DMS153 treated with DMSO at 0.1 percent for 48 hours (cell line): Measurements from ENCODE around the gene ARFGEF3.

Experiments used
- DNase-seq: peaks from one replicate; lab custom pipeline; 2025; ENCODE audit not compliant: unreplicated experiment; lab: John Stamatoyannopoulos, UW

The ARFGEF3 gene

DNA sequence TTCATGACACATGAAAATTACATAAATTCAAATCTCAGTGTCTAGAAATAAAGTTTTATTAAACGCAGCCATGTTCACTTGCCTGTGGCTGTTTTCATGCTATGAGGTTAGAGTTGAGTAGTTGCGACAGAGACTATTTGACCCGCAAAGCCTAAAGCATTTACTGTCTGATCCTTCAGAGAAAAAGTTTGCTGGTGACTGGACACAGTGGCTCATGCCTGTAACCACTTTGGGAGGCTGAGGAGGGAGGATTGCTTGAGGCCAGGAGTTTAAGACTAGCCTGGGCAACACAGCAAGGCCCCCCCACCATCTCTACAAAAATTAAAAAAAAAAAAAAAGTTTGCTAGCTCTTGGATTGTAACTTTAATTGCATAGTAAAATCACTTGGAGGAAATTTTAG lies 225.2 kb downstream of the ARFGEF3 start:
- DNase-seq = no peak

GRCh38 chr6:138387577-138388368 lies 226.0 kb downstream of the ARFGEF3 start:
- peak; percentile 62 for DNase-seq

GRCh38 chr6:138389551-138389950 lies 227.8 kb downstream of the ARFGEF3 start:
- no peak for DNase-seq
